Thymus (tissue), 11 donors: Measurements from ENCODE around the gene TXNL4A. TPM values are rescaled to one million over a fixed set of nuclear protein-coding genes. Genes with fewer than 3 reads are reported as not detected.

ENCODE experiments used
- DNase-seq, 9 donors: peaks; one replicate each; pipeline ENCODE4 v3.0.0-alpha.2; 2013; ENCODE audit warnings: low spot score in 9 of 9, low read depth in 6 of 9, missing footprints in 1 of 9
- H3K27ac ChIP-seq, 2 donors: one replicate each; pipeline ENCODE4 v1.5.1; 2013; ENCODE audit warnings: control low read depth in 1 of 2, low read depth in 1 of 2, low read length in 1 of 2, mild to moderate bottlenecking in 1 of 2, moderate library complexity in 1 of 2
- H3K27me3 ChIP-seq, 2 donors: one replicate each; pipeline ENCODE4 v1.5.1; 2013; ENCODE audit warnings: low read length in 1 of 2; ENCODE audit not compliant: control insufficient read depth in 2 of 2, insufficient read depth in 1 of 2
- H3K36me3 ChIP-seq, 2 donors: one replicate each; pipeline ENCODE4 v1.5.1; 2013; ENCODE audit warnings: low read length in 1 of 2, mild to moderate bottlenecking in 1 of 2, moderate library complexity in 1 of 2; ENCODE audit not compliant: control insufficient read depth in 2 of 2, insufficient read depth in 2 of 2
- H3K4me1 ChIP-seq, 2 donors: one replicate each; pipeline ENCODE4 v1.5.1; 2013; ENCODE audit warnings: low read length in 2 of 2; ENCODE audit not compliant: control insufficient read depth in 2 of 2, insufficient read depth in 2 of 2
- H3K4me3 ChIP-seq, 2 donors: one replicate each; pipeline ENCODE4 v1.5.1; 2013; ENCODE audit warnings: low read length in 2 of 2, control low read depth in 1 of 2, mild to moderate bottlenecking in 1 of 2
- H3K9me3 ChIP-seq, 2 donors: one replicate each; pipeline ENCODE4 v1.5.1; 2013; ENCODE audit warnings: low read length in 1 of 2, mild to moderate bottlenecking in 1 of 2; ENCODE audit not compliant: control insufficient read depth in 2 of 2, insufficient read depth in 1 of 2
- WGBS: extraction: QIAGEN DNeasy Blood & Tissue Kit; methylation state at CpG from one replicate; pipeline ENCODE4 v1.1.7; 2013; 5-methylcytosine and 5-hydroxymethylcytosine counted together
- polyA plus RNA-seq: library from polyadenylated mRNA; stranded (reverse); fragments of 200-250 nt; gene quantifications from one replicate; pipeline ENCODE4 v1.2.3, GENCODE V29; 2013
- total RNA-seq: library from RNA; stranded (reverse); fragments of 120-200 nt; gene quantifications from one replicate; pipeline ENCODE4 v1.2.4, GENCODE V29; 2013
- donor health status: healthy.

The TXNL4A gene
- total and polyA plus RNA-seq, 2 donors: 99.0 to 120 TPM

DNA sequence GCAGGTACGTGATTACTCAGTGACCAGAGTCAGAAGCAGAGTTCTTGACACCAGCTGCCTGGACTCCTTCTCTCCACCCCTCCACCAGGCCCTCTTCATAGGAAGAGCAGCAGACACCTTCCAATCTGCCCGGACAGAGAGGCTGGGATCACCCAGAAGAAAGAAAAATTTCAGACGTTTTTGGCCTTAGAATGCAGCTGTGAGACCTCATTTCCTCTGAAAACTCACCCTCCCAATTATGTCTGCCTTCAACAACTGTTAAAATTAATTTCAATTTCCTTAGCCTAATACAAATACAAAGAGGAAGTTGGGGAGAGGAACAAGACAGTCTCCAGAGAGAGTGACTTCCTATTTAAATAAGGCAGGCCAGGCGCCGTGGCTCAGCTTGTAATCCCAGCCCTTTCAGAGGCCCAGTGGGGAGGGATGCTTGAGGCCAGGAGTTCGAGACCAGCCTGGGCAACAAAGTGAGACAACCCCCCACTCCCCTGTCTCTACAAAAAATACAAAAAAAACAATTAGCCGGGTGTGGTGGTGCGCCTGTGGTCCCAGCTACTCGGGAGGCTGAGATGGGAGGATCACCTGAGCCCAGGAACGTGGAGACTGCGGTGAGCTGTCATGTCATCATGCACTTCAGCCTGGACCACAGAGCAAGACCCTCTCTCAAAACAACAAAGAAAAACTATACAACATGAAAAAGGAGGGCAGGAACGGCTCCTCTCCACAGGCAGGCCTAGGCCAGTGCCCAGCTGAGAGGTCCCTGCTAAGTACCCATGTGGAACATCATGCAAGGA, 38.5 kb downstream of the TXNL4A start:
- Histone ChIP-seq H3K4me3 (peak overlapping the region; percentile 51 to 90), H3K9me3 (no peaks in the 10 kb centered on the region), H3K27me3 (peaks cover 12 to 35% of the 10 kb centered on the region in 2 donors), H3K4me1 (peaks cover 18 to 26% of the 10 kb centered on the region in 2 donors), H3K36me3 (peaks cover 4 to 22% of the 10 kb centered on the region in 2 donors), H3K27ac (peak overlapping the region in 1 of 2 donors; percentile 42)
- 42% methylated on average over 12 of the region's 12 CpGs for WGBS
- DNase-seq: peak in 1 of 9 donors; percentile 35

DNA sequence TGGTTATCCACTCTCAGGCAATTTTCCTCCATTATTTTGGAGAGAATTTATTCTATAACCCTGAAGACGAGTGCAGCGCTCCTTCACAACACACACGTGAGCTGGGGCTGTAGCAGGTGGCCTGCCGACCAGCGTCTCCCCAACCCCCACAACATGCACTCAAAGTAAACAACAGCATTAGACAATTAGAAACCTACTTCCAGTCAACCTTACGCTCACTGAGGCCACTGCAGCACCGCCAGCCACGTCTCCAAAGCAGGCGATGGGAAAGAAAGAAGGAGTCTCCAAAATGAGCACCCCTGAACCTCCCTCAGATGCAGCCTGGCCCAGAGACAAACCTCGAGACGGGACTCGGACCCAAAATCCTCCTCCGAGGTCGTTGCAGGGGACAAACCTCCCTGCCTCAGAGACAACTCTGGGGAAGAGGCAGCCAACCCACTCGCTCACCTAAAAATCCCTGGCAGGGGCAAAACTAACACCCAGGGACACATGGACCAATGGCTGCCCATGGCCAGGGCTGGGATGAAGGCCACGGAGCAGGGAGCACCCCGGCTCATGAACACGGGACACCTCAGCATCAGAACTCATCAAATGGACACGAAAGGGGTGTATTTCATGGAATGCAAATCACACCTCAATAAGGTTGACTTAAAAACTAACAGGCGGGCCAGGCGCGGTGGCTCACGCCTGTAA, 39.5 kb downstream of the TXNL4A start:
- 95% methylated on average over 23 of the region's 23 CpGs for WGBS
- Histone ChIP-seq H3K9me3 (no peaks in the 10 kb centered on the region), H3K36me3 (peaks cover 4 to 22% of the 10 kb centered on the region in 2 donors), H3K27ac (no peak overlapping the region), H3K27me3 (peaks cover 12 to 26% of the 10 kb centered on the region in 2 donors), H3K4me3 (no peak overlapping the region), H3K4me1 (peaks cover 25 to 36% of the 10 kb centered on the region in 2 donors)
- DNase-seq: no peak

DNA sequence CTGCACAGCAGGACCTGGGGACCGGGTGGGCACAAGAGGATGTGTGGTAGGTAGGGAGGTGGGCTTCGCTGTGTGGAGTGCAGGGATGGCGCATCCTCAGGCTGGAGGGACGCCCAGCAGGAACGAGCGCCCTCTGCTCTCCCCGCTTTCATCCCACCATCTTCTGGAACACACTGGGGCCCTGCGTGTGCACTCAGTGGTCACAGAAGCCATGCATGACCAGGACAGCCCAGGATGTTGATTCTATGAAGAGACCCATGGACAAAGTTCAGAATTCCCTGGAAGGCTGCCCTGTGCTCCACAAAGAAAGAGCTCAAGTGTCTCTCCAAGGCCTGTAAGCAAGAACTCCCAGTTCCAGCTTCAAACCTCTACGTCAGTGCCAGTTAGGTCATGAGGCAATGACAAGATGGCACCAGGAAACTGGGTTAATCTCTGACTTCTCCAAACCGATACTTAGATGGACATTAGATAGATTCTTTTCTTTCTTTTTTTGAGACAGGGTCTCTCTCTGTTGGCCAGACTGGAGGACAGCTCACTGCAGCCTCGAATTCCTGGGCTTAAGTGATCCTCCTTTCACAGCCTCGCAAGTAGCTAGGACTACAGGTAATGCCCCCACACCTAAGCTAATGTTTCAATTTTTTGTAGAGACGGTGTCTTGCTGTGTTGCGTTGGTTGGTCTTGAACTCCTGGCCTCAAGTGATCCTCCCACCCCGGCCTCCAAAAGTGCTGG, 40.3 kb downstream of the TXNL4A start:
- Histone ChIP-seq H3K4me1 (peaks cover 27 to 40% of the 10 kb centered on the region in 2 donors), H3K36me3 (peaks cover 5 to 27% of the 10 kb centered on the region in 2 donors), H3K4me3 (no peak overlapping the region), H3K27ac (peak overlapping the region in 1 of 2 donors; percentile 26), H3K9me3 (no peaks in the 10 kb centered on the region), H3K27me3 (peaks cover 8 to 18% of the 10 kb centered on the region in 2 donors)
- 95% methylated on average over 15 of the region's 15 CpGs for WGBS
- DNase-seq: no peak

DNA sequence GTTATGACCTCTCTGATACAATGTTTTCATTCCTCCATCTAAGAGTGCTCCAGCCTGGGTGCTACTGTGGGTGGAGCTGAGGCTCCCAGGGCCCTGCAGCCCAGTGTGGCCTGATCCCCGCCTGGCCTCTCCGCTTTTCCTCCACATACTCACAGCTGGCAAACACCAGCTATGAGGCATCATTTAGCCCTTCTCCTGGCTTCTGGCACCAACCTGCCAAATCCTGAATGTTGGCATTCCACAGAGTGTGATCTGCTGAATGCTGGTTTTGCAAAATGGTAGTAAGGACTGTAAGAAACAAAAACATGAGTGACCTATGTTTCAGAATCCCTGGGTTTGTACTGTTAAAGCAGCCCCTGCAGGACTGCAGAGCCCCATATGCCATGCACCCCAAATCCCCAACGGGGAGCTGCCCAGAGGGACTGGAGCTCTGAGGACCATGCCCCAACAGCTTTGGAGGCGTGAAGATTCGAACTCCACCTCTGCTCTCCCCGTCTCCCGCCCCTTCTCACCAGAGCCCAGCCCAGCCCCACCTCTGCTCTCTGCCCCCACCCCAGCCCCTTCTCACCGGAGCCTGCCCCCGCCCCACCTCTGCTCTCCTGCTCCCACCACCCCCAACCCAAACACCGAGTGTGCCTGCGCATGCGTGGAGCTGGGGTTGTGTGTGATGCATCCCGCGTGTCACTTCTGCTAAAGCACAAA, 41.2 kb downstream of the TXNL4A start:
- WGBS: 97% methylated on average over 14 of the region's 14 CpGs
- H3K4me1 ChIP-seq: peaks cover 26 to 40% of the 10 kb centered on the region in 2 donors
- no peak for DNase-seq
- no peaks in the 10 kb centered on the region for H3K9me3 ChIP-seq
- H3K27ac ChIP-seq: no peak overlapping the region
- H3K4me3 ChIP-seq: no peak overlapping the region
- H3K27me3 ChIP-seq: peaks cover 3 to 10% of the 10 kb centered on the region in 2 donors
- H3K36me3 ChIP-seq: peaks cover 13 to 35% of the 10 kb centered on the region in 2 donors

DNA sequence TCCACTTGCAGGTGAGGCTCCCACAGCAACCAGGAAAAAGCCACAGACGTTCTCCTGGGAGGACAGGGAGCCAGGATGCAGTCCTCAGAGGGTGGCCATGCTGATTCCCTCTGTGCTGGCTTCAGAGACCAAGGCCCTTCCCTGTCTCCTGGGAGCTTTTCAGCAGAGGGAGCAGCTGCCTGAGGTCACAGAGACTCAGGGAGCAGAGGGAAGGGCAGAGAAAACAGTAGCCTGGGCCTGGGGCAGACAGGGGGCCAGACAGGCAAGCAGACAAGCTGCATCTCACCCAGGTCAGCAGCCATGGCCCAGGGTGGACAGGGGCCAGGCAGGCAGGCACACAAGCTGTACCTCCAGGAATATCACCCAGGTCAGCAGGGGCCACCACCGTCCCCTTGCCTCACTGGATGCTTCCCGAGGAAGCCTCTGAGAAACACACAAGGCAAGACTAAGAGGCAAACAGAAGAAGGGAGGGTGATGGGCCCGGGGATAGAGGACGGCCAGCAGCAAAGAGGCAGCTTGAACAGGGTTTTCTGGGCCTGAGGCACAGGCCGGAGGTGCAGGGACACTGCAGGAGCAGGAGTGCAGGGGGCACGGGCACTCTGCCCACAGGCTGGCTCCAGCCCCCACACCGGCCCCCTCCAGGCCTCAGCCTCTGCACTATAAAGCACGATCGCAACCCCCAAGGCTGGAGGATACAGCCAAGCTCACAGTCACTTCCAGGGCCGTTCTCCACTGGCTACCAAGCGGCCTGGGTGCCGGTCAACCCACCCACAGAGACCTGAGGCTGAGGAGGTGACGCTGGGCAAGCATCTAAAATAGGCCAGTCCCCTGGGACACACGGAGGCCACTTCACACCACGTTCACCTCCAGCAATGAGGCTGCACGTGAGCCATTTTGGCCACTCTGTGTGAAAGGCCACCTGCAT, 43.0 kb downstream of the TXNL4A start:
- H3K36me3 ChIP-seq: peaks cover 29 to 49% of the 10 kb centered on the region in 2 donors
- H3K27me3 ChIP-seq: peaks cover 0 to under 1% of the 10 kb centered on the region in 2 donors
- H3K4me3 ChIP-seq: no peak overlapping the region
- peaks cover 21 to 40% of the 10 kb centered on the region in 2 donors for H3K4me1 ChIP-seq
- WGBS: 97% methylated on average over 17 of the region's 17 CpGs
- H3K9me3 ChIP-seq: no peaks in the 10 kb centered on the region
- H3K27ac ChIP-seq: no peak overlapping the region
- DNase-seq: no peak

DNA sequence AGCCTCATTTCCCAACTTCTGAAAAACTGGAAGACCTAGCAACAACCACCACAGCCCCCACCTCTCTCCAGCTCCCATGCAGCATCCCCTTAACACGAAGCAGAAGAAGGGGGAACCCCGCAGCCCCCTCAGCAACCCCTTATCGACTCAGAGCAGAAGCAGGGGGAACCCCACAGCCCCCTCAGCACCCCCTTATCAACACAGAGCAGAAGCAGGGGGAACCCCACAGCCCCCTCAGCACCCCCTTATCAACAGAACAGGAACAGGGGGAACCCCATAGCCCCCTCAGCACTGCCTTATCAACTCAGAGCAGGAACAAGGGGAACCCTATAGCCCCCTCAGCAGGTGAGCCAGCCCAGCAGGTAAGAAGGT, 43.6 kb downstream of the TXNL4A start:
- H3K36me3 ChIP-seq: peaks cover 32 to 49% of the 10 kb centered on the region in 2 donors
- H3K9me3 ChIP-seq: no peaks in the 10 kb centered on the region
- DNase-seq: no peak
- 37% methylated on average over 3 of the region's 3 CpGs for WGBS
- H3K4me3 ChIP-seq: no peak overlapping the region
- no peak overlapping the region for H3K27ac ChIP-seq
- peaks cover 15 to 34% of the 10 kb centered on the region in 2 donors for H3K4me1 ChIP-seq
- H3K27me3 ChIP-seq: no peaks in the 10 kb centered on the region

DNA sequence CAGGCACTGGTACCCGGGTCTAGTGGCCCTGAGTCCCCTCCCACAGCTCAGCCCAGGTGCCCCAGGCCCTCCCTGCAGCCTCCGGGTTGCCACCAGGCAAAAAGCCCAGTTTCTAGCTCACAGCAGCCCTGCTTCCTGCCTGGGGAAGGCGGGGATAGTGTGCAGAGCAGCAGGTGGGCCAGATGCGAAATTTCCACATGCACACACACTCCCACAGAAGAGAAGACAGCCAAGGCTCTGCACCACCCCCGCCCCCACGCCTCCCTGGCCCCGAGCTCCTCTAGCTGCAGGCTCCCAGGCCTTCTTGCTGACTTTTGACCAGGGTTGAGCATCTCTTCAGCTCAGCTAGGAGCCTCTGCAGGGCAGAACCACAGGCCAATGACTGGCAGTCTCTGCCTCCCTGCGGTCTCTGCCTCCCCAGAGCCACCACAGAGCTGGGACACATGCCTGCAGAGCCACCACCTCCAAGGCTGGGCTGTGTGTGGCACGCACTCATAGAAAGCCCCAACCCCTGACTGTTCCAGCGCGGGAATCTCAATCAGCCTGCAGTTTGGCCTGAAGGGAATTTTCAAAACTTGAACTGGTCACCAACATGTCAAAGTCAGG, 44.1 kb downstream of the TXNL4A start:
- peaks cover 32 to 49% of the 10 kb centered on the region in 2 donors for H3K36me3 ChIP-seq
- peaks cover 15 to 31% of the 10 kb centered on the region in 2 donors for H3K4me1 ChIP-seq
- 33% methylated on average over 11 of the region's 11 CpGs for WGBS
- peak in 4 of 9 donors; percentile 51 to 70 (median 63) for DNase-seq
- H3K4me3 ChIP-seq: no peak overlapping the region
- H3K27me3 ChIP-seq: no peaks in the 10 kb centered on the region
- peak overlapping the region in 1 of 2 donors; percentile 60 for H3K27ac ChIP-seq
- H3K9me3 ChIP-seq: no peaks in the 10 kb centered on the region
